Peyer's patch (tissue), 4 donors: ENCODE results near the gene CHST9. TPM values are rescaled to one million over a fixed set of nuclear protein-coding genes. Genes with fewer than 3 reads are reported as not detected.
"Not testable (repeated sequence)": the region's sequence is repeated elsewhere in the genome, so short reads cannot be mapped to it uniquely, and the experiment has no call there.

ENCODE experiments used
- DNase-seq, 3 donors: peaks; one replicate each; pipeline ENCODE4 v3.0.0-alpha.2; 2017 to 2019
- H3K27ac ChIP-seq, 4 donors: fragments of 200-600 bp; sonication (generic); one replicate each; pipeline ENCODE4 v1.5.1; 2016 to 2019
- H3K27me3 ChIP-seq, 2 donors: fragments of 200-600 bp; sonication (generic); one replicate each; pipeline ENCODE4 v1.5.1; 2019
- H3K36me3 ChIP-seq, 3 donors: fragments of 200-600 bp; sonication (generic); one replicate each; pipeline ENCODE4 v1.5.1; 2016 to 2019
- H3K4me1 ChIP-seq, 4 donors: fragments of 200-600 bp; sonication (generic); one replicate each; pipeline ENCODE4 v1.5.1; 2016 to 2019
- H3K4me3 ChIP-seq, 4 donors: fragments of 200-600 bp; sonication (generic); 1 replicate in 3 of 4; 2 replicates in 1 of 4; pipeline ENCODE4 v1.5.1; 2016 to 2019; ENCODE audit warnings: mild to moderate bottlenecking in 1 of 4
- H3K9me3 ChIP-seq, 4 donors: fragments of 200-600 bp; sonication (generic); one replicate each; pipeline ENCODE4 v1.5.1; 2016 to 2019; ENCODE audit warnings: mild to moderate bottlenecking in 1 of 4
- POLR2A ChIP-seq, 2 donors: fragments of 450-650 bp; IDR thresholded peaks; one replicate each; pipeline ENCODE4 v1.5.1; 2017; ENCODE audit warnings: antibody characterized with exemption in 2 of 2, mild to moderate bottlenecking in 2 of 2, moderate library complexity in 2 of 2
- total RNA-seq, 4 donors: library from RNA; depleted of rRNA; stranded (reverse); fragments of >200 nt; gene quantifications; one replicate each; pipeline ENCODE4 v1.1.0, GENCODE V29; 2016
- TF ChIP-seq, protein P1 (sequence below), 6 experiments: fragments of 450-650 bp in 4 of 6; fragments of 200-600 bp in 2 of 6; sonication (generic) in 1 of 6; IDR thresholded peaks; one replicate each; pipeline ENCODE4 v1.5.1; 2017 to 2019; ENCODE audit warnings: antibody characterized with exemption in 6 of 6, mild to moderate bottlenecking in 3 of 6, moderate library complexity in 1 of 6

Gene CHST9
- total RNA-seq, 4 donors from 2014 or later: 0.27 to 0.95 TPM; not detected in 2

DNA sequence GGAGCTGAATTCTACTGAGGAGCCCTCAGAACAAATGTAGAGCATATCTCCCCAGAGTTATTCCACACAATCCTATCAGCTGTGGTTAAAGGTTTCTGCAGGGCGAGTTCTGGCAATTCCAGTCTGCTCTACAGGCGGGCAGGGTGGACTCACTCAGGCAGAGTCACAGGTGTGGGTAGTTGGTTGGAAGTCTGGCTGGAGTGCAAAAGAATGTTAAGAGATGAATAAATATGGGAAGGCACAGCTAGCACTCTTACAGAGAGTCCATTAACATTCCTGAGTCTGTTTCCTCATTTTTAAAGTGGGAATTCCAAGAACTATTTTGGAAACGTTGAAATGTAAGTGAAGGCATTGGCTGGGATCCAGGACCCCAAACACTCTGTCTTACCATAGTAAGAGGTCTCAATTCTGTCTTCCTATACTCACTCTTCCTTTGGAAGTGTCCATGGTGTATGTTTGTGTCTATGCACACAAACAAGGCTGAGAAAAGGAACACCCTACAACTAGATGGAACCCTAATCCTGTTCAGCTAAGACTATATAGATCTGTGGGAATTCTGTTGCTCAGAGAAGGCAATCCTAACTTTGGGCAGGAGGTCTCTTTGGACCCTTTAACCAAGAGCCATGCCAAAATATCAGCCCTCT, 256.3 kb downstream of the CHST9 start:
- H3K36me3 ChIP-seq: no peaks in the 10 kb centered on the region
- TF ChIP-seq POLR2A (IDR thresholded peaks at IDR 0.05): no peak
- TF ChIP-seq, protein P1, sequence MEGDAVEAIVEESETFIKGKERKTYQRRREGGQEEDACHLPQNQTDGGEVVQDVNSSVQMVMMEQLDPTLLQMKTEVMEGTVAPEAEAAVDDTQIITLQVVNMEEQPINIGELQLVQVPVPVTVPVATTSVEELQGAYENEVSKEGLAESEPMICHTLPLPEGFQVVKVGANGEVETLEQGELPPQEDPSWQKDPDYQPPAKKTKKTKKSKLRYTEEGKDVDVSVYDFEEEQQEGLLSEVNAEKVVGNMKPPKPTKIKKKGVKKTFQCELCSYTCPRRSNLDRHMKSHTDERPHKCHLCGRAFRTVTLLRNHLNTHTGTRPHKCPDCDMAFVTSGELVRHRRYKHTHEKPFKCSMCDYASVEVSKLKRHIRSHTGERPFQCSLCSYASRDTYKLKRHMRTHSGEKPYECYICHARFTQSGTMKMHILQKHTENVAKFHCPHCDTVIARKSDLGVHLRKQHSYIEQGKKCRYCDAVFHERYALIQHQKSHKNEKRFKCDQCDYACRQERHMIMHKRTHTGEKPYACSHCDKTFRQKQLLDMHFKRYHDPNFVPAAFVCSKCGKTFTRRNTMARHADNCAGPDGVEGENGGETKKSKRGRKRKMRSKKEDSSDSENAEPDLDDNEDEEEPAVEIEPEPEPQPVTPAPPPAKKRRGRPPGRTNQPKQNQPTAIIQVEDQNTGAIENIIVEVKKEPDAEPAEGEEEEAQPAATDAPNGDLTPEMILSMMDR (IDR thresholded peaks at IDR 0.05): no peak

DNA sequence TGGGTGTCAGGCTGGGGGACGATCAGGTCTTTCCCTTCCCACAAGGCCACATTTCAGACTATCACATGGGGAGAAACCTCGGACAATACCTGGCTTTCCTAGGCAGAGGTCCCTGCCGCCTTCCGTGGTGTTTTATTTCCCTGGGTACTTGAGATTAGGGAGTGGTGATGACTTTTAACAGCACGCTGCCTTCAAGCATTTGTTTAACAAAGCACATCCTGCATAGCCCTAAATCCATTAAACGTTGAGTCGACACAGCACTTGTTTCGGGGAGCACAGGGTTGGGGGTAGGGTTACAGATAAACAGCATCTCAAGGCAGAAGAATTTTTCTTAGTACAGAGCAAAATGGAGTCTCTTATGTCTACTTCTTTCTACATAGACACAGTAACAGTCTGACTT, 257.3 kb downstream of the CHST9 start:
- H3K9me3 ChIP-seq, H3K4me1 ChIP-seq, H3K27me3 ChIP-seq, DNase-seq, H3K36me3 ChIP-seq, H3K27ac ChIP-seq, H3K4me3 ChIP-seq: not testable (repeated sequence)

More for the DNA sequence above, 256.3 kb downstream of the CHST9 start:
- Histone ChIP-seq H3K9me3 (no peaks in the 10 kb centered on the region), H3K4me1 (no peaks in the 10 kb centered on the region), H3K27ac (no peak overlapping the region), H3K4me3 (no peak overlapping the region), H3K27me3 (no peaks in the 10 kb centered on the region)
- DNase-seq: no peak

DNA sequence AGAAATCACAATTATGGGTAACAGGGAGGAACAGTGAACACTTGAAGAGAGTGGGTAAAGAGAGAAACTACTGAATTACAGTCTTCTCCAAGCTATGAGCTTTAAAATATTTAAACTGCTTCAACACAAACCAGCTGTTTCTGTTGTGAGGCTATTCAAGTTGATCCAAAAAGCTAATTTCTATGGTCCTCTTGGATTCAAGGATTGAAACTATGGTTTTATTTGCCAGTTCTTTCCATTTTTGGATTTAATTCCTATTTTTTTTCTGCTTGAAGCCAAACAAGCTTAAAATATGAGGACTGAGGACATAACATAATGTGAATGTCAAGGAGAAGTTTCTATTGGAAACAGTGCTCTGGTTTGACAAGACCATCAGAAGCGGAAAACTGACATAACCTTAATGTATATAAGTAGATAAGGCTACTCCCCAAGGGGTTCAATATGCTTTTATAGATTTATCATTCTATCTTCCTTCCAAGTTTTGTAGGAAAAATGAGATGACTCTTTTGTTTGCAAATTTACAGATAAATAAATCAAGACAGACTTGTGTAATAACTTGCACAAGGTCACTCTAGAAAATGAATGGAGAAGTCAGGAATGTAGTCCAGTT, 258.9 kb downstream of the CHST9 start:
- Histone ChIP-seq H3K4me3 (no peak overlapping the region), H3K36me3 (no peaks in the 10 kb centered on the region), H3K9me3 (no peaks in the 10 kb centered on the region), H3K27me3 (no peaks in the 10 kb centered on the region), H3K27ac (no peak overlapping the region), H3K4me1 (no peaks in the 10 kb centered on the region)
- DNase-seq: no peak
- no peak for TF ChIP-seq POLR2A (IDR thresholded peaks at IDR 0.05)
- TF ChIP-seq, protein P1 (IDR thresholded peaks at IDR 0.05): no peak

DNA sequence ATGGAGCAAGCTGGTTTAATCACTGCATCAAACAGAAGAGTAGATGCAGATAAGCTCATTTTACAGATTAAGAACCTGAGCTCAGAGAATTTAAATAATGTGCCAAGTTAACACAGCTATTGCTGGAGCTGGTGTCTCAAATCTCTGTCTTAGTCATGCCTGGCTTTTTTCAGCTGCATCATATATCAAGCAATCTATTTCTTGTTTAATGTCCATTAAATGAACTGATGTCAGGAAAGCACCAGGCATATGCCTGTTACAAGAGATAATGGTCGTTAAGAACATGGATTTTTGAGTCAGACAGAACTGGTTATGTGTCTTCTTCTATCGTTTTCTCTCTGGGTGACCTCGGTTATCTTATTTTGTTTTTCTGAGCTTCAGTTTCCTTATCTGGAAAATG, 259.8 kb downstream of the CHST9 start:
- DNase-seq: no peak
- no peaks in the 10 kb centered on the region for H3K4me1 ChIP-seq
- H3K27me3 ChIP-seq: no peaks in the 10 kb centered on the region
- no peaks in the 10 kb centered on the region for H3K36me3 ChIP-seq
- H3K4me3 ChIP-seq: no peak overlapping the region
- H3K27ac ChIP-seq: no peak overlapping the region
- no peaks in the 10 kb centered on the region for H3K9me3 ChIP-seq
- TF ChIP-seq POLR2A (IDR thresholded peaks at IDR 0.05): no peak
- TF ChIP-seq, protein P1 (IDR thresholded peaks at IDR 0.05): no peak

DNA sequence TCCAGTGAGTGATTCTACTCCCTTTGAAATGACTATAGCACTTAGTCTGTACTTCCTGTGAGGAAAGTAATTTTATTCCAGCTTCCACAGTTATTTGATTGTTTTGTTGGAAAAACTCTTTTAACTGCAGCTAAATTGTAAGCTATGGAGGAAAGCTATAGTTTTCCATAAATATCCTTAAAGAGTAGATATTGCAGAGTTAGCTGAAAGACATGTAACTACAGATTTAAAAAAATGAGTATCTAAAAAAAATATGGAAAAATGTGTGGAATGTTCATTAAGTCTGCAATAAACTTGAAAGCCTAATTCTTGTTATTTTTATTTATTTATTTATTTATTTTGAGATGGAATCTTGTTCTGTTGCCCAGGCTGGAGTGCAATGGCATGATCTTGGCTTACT, 262.8 kb downstream of the CHST9 start:
- Histone ChIP-seq H3K36me3 (no peaks in the 10 kb centered on the region), H3K27me3 (no peaks in the 10 kb centered on the region), H3K4me1 (no peaks in the 10 kb centered on the region), H3K4me3 (no peak overlapping the region), H3K9me3 (no peaks in the 10 kb centered on the region), H3K27ac (no peak overlapping the region)
- TF ChIP-seq, protein P1 (IDR thresholded peaks at IDR 0.05): no peak
- TF ChIP-seq POLR2A (IDR thresholded peaks at IDR 0.05): no peak
- no peak for DNase-seq

DNA sequence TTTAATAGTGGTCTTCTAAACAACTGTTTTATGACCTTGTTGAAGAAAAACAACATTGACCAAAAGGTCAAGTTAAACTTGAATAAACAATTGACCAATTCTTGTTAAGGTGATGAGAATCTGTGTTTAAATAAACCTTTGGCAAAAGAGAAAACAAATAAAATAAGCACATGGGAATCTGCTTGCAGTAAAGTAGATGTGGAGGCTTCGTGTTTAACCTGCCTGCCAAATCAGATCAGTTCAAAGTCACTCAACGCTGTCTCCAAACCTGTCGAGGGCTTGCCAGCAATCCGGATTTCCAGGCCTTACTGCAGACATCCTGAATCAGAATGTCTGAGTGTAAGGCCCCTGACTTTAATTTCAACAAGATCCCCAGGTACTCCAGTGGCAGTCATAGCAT, 264.5 kb downstream of the CHST9 start:
- DNase-seq: no peak
- no peaks in the 10 kb centered on the region for H3K4me1 ChIP-seq
- H3K36me3 ChIP-seq: no peaks in the 10 kb centered on the region
- TF ChIP-seq, protein P1 (IDR thresholded peaks at IDR 0.05): no peak
- TF ChIP-seq POLR2A (IDR thresholded peaks at IDR 0.05): no peak
- no peaks in the 10 kb centered on the region for H3K27me3 ChIP-seq
- no peak overlapping the region for H3K4me3 ChIP-seq
- no peak overlapping the region for H3K27ac ChIP-seq
- H3K9me3 ChIP-seq: no peaks in the 10 kb centered on the region
